ENCODE results near the gene MUC5B.

MUC5B gene

DNA sequence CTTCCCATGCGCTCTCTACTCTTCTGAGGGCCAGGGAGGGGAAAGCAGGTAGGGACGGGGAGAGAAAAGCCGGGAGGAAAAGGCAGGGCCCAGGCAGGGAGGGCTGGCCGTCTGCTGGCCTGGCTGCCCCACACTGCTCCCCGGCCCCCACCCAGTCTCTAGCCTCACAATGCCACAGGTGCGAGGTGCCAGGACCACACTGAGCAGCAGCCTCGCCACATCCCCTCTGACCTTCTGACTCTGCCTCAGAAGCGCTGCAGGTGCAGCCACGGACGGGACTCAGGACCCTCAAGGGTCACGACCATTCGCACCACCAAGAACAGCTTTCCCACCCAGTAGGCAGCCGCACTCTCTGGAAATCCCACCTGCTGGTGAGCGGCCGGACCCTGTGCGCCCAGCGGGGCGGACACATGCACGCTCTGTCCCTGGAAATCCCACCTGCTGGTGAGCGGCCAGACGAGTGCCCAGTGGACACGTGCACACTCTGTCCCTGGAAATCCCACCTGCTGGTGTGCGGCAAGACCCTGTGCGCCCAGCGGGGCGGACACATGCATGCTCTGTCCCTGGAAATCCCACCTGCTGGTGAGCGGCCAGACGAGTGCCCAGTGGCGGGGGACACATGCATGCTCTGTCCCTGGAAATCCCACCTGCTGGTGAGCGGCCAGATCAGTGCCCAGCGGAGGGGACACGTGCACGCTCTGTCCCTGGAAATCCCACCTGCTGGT is 66.5 kb downstream of the MUC5B start:
- no peak for DNase-seq

DNA sequence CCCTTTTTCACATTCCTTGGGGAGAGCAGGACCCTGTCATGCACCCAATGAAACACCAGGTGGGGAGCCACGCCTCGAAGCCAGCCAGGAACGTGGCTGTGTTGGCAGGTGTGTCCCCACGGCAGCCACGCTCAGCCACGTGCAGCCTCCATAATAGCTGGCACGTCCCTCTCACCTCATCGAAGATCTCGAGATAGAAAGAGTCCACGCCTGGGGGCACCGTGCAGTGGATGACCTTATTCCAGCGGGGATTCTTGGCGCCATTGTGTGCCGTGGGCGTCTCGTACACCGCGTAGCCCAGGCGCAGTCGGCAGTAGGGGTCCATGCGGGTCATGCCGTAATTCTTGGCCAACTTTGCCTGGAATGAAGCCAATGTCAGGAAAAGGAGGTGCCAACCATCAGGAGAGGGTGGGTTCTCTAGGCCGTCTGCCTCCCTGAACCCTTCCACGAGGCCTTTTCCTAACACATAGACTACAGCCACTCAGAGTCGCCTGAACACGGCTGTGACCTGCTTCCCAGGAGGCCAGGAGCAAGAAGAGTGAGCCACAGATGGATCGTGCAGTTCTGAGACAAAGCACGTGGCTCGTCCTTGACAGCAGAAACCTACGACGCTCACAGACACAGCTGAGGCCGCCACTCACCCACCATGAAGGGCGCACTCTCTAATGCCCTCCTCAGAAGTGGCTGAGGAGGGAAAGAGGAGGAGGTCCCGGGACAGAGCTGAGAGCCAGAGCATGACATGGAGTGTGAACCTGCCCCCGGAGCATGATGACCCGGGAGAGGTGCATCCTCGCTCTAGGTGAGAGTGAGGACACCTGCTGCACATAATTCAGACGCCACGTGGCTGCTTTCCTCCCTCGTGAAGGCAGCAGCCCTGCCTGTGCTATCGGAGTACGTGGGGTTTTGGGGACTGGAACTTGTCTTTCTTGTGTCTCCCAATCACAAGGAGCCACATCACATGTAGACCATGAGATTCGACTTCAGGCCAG is 67.5 kb downstream of the MUC5B start:
- DNase-seq, result no peak

GRCh38 chr11:1291295-1292017 is 68.6 kb downstream of the MUC5B start:
- DNase-seq, result no peak

GRCh38 chr11:1292018-1292643 is 69.3 kb downstream of the MUC5B start:
- no peak for DNase-seq

- no peak for DNase-seq
Measured at GRCh38 chr11:1292644-1293618, 70.1 kb downstream of the MUC5B start.

DNA sequence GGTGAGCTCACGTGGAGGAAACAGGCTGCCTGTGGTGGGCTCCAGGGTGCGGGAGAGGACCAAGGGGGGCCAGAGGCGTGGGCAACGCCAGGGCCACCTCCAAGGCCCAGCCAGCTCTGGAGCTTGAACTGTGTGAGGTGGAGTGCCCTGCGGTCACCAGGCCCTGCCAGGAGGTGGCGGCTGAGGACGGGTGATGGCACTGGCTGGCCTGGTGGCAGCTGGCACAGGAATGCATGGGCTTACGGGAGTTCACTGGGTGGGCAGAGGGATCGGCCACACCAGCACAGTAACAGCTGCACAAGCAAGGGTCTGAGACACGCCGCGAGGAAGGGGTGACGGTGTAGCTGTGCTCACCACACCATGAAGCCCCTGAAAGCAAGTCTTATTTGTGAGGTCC is 70.8 kb downstream of the MUC5B start:
- peak; percentile 37 for DNase-seq

DNA sequence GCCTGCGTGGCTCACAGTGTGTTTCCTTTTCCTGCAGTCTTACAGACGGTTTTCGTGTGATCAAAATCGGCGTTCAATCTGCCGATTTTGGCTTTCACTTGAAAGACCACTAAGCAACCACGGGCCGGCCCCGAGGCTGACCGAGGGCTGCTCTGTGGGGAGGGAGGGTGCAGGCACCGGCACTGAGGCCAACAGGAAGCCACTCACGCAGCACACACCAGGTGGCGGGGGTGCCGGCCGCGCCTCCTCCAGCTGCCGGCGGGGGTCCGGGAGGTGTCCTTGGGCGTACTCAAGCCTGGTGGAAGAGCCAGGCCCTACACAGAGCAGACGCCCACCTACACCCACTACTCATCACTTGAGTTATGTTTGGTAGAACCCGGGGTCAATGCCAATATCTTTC is 72.2 kb downstream of the MUC5B start:
- DNase-seq, result no peak

DNA sequence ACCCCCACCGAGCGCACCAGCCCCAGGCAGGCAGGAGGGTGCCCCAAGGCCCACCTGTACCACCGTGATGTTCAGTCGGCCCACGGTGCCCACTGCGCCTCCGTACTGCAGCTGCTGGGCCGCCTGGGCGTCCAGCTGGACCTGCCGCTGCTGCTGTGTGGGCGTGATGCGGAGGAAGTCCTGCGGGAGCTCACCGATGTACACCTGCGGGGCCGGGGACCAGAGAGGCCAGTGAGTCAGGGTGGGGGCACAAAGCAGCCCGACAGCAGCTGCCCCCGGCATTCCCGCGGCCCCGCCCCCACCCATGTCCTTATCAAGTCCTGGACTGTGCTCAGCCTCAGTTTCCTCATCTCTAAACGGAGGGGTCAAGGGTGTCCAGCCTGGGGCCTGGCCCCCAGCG is 72.7 kb downstream of the MUC5B start:
- no peak for DNase-seq

- no peak for DNase-seq
Measured at GRCh38 chr11:1296287-1296686, 73.4 kb downstream of the MUC5B start.

DNA sequence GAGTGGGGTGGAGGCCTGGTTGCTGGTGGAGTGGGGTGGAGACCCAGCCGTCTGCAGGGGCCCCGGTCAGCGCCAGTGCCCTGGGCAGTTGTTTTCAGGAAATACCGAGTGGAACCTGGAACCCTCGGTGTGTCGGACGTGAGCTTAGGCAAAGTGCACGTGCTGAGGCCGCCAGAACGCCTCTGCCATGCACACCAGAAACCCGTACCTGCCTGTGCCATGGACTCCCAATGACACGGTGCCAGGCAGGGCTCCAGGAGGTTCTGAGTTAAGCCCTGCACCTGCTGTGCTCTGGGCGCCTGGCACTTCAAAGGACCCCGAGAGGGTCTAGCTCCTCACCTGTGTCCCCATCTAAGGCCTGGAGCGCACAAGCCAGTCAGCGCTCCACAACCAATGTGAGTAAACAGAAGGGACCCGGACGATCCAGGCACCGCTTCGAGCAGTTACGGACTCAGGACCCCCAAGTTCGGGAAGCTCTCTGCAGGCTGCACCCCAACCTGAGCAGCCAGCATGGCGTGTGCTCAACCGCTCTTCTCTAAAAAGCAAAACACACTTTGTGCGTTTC is 74.2 kb downstream of the MUC5B start:
- no peak for DNase-seq

DNA sequence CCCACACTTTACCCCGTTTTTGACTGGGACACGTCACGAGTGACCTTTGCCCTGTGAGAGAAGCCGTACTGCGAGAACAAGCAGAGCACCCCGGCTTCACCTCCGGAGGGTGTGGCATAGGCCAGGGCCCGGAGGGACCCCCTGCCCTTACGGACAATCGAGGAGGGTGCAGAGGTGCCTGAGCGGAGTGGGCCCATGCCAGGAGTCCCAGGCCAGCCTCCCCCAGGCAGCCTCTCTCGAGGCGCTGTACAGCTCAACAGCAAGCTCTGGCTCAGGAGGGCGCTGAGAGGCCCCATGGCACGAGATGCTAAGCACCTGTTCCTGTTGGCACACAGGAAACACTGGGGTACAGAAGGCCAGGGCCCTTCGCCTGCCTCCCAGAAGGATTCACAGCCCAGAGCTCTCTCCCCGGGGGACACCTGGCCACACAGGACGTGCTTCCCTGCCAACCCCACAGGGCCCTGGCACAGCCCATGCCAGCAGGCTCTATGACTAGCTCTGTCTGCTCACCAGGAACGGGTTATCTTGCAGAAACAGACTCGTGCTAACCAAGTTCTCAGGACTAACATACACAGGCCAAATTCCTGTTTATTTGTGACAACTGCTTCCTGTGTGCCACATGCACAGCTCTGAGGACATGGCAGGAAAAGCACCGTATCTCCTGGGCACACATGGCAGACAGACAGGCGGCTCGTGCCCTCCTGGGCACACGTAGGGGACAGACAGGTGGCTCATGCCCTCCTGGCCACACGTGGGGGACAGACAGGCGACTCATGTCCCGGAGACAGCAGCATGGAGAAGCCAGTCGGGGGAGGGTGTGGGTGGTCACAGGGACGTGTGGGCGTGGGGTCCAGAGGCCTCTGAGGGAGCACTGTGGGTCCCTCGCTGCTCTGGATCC is 75.0 kb downstream of the MUC5B start:
- DNase-seq, result no peak

GRCh38 chr11:1298695-1299492 is 76.0 kb downstream of the MUC5B start:
- DNase-seq, result no peak

GRCh38 chr11:1299621-1300020 is 76.8 kb downstream of the MUC5B start:
- no peak for DNase-seq

DNA sequence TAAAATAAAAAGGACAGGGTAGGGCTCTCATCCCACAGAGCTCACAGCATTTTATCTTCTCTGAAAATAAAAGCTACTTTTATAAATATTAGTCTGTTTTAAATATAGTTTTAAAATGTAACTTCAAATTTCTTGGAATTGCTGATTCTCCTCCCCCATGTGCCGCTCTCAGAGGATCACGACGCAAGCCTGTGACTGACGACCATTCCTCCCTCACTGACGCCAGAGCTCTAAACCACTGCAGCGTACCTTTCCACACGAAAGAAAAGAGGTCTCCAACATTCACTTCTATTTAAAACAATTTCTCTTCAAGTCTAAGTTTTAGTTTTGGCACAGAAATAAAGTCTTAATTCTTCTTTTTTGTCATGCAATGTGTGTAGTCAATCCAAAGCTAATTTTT is 77.3 kb downstream of the MUC5B start:
- DNase-seq, result no peak

DNA sequence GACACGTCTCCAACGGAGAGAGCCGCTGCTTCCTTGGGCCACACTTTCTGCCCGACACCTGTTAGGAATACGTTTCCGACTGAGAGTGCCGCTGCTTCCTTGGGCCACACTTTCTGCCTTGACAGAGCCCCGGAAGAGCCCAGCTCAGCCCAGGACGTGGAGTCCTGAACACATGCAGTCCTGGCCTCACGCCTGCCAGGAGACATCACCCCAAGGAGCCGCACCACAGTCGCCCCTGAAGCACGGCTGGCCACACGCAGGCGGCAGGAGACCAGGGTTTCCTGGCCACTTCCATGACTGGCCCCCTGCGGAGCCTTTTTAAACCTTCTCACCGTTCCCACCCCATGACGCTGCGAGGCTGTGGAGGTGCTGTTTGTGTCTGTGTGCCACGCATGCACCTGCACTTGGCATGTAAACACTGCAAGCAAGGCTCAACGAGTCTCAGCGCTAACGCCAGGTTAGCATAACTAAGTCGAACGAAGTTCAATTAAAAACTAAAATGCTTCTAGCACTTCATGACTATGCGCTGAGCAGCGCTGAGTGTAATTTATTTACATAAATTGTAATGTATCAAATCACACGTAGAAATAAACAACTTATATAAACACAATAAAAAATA is 77.8 kb downstream of the MUC5B start:
- no peak for DNase-seq

DNA sequence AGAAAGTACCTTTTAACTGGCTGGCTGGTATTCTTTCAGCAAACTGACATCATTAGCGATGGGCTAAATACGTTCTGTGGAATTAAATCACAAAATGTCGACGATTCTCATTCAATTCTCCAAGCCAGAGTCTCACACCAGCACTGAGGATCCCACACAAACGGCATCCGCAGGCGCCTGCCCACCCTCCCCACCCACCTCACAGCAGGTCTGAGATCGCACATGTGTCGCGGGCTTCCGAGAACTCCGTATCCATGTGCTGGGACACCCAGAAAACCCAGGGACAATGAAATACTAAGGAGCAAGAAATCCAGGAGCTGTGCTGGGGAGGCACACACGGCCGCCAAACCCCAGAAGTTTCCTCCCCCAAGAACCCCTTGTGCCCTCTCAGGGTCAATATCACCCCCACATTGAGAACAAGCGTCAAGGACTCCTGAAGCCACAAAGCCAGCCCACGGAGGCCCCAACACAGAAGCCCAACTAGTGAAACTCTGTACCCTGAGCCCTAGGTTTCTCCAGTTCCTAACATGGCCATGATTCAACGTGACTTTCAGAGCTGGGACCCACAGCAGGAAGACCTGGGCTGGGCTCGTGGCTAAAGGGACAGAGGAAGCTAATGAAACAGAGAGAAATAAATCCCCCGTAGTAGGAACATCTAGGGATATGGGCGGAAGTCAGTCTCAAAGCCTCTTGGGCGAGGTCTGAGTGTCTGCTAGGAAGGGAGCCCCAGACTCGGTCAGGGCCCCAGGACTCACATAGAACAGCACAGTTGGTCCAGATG is 78.5 kb downstream of the MUC5B start:
- DNase-seq, result peak; percentile 0

DNA sequence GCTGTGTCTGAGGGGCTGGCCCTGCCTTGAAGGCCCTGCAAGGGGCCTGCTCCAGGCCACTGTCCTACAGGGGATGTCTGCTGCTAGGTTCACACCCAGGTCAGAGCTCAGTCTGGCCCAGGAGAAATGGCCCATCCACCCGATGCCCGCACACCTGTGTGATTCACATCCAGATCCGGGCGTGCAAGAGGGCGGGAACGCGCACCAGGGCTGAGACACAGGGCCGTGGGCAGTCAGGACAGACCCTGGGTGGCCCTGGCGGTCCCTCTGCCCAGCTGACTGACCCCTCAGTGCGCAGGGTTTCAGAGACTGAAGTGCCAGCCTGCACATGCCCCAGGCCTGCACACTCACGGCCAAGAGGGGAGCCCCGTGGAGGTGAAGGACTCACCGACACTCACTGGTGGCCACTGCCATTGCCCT is 79.2 kb downstream of the MUC5B start:
- no peak for DNase-seq
